HEK293T (cell line): ENCODE data around the gene MEI4.

Source experiments
- ELF4 ChIP-seq: fragments of 450-650 bp; IDR thresholded peaks from 2 replicates; pipeline ENCODE4 v1.6.1; 2017; ENCODE audit warnings: antibody characterized with exemption
- FOXA1 ChIP-seq: fragments of 450-650 bp; IDR thresholded peaks from 2 replicates; pipeline ENCODE4 v1.6.1; 2016; ENCODE audit warnings: mild to moderate bottlenecking
- HDGF ChIP-seq: fragments of 450-650 bp; IDR thresholded peaks from 2 replicates; pipeline ENCODE4 v1.6.1; 2017; ENCODE audit warnings: antibody characterized with exemption, borderline replicate concordance
- LEF1 ChIP-seq: fragments of 450-650 bp; IDR thresholded peaks from 2 replicates; pipeline ENCODE4 v1.6.1; 2017; ENCODE audit warnings: mild to moderate bottlenecking, borderline replicate concordance
- SP1 ChIP-seq: fragments of 450-650 bp; IDR thresholded peaks from 2 replicates; pipeline ENCODE4 v1.6.1; 2017
- TARDBP ChIP-seq: fragments of 450-650 bp; IDR thresholded peaks from 2 replicates; pipeline ENCODE4 v1.6.1; 2016

- TF ChIP-seq ELF4 = no peak
- TF ChIP-seq SP1 = no peak
- no peak for TF ChIP-seq LEF1
- TF ChIP-seq TARDBP = no peak
- TF ChIP-seq FOXA1 = no peak
- TF ChIP-seq HDGF = no peak
These were observed 2.7 kb upstream of the MEI4 start for GRCh38 chr6:77650098-77650663.
